ENCODE results near the gene ITGB1BP2.
A peak's percentile ranks its signal among the peaks of the same experiment; 100 is the strongest.
"Not testable (repeated sequence)": the region's sequence is repeated elsewhere in the genome, so short reads cannot be mapped to it uniquely, and the experiment has no call there.

ITGB1BP2 gene

GRCh38 chrX:71302461-71303213, 1.1 kb downstream of the ITGB1BP2 start:
- no peak for DNase-seq (ENCODE audit: low read depth)

- no peak for DNase-seq (ENCODE audit: low read depth)
These were observed 3.0 kb downstream of the ITGB1BP2 start for GRCh38 chrX:71304561-71304960.

GRCh38 chrX:71315917-71316316, 14.4 kb downstream of the ITGB1BP2 start:
- DNase-seq (ENCODE audit: low read depth) = peak; percentile 45

- DNase-seq (ENCODE audit: low read depth) = not testable (repeated sequence)
These were observed 15.4 kb downstream of the ITGB1BP2 start for GRCh38 chrX:71316959-71317358.

GRCh38 chrX:71320126-71320525, 18.6 kb downstream of the ITGB1BP2 start:
- no peak for DNase-seq (ENCODE audit: low read depth)

- DNase-seq (ENCODE audit: low read depth) = no peak
These were observed 20.2 kb downstream of the ITGB1BP2 start for GRCh38 chrX:71321731-71322130.

GRCh38 chrX:71324452-71324851, 22.9 kb downstream of the ITGB1BP2 start:
- DNase-seq (ENCODE audit: low read depth) = not testable (repeated sequence)

- DNase-seq (ENCODE audit: low read depth) = no peak
These were observed 24.8 kb downstream of the ITGB1BP2 start for GRCh38 chrX:71326394-71326793.

GRCh38 chrX:71349151-71349665, 47.7 kb downstream of the ITGB1BP2 start:
- not testable (repeated sequence) for DNase-seq (ENCODE audit: low read depth)

GRCh38 chrX:71349867-71350266, 48.3 kb downstream of the ITGB1BP2 start:
- not testable (repeated sequence) for DNase-seq (ENCODE audit: low read depth)

- not testable (repeated sequence) for DNase-seq (ENCODE audit: low read depth)
These were observed 50.9 kb downstream of the ITGB1BP2 start for GRCh38 chrX:71352439-71352838.

Data from GM04503 (cell line).